Neural cell (in vitro differentiated cells): Measurements from ENCODE around the gene TNFRSF14. TPM values are rescaled to one million over a fixed set of nuclear protein-coding genes. Genes with fewer than 3 reads are reported as not detected.

Experiments
- H2AFZ ChIP-seq: fragments of 200-600, 300-800 bp; sonication (generic), shearing (Covaris generic); 2 replicates; pipeline ENCODE4 v1.6.0; 2014; ENCODE audit warnings: low read depth, mild to moderate bottlenecking, antibody characterized with exemption, low read length, moderate library complexity
- H3F3A ChIP-seq: fragments of 200-600 bp; shearing (Covaris generic); 2 replicates; pipeline ENCODE4 v1.6.1; 2016; ENCODE audit warnings: mild to moderate bottlenecking, moderate library complexity, mixed read lengths, antibody characterized with exemption, low read length; ENCODE audit not compliant: insufficient read depth, poor library complexity, severe bottlenecking
- H3K27ac ChIP-seq: fragments of 200-600, 300-800 bp; sonication (generic), shearing (Covaris generic); 2 replicates; pipeline ENCODE4 v1.5.1; 2014; ENCODE audit warnings: mild to moderate bottlenecking, low read length, moderate library complexity
- H3K27me3 ChIP-seq: fragments of 300-800, 200-600 bp; sonication (generic), shearing (Covaris generic); 2 replicates; pipeline ENCODE4 v1.6.0; 2014; ENCODE audit warnings: mild to moderate bottlenecking, low read depth, low read length, moderate library complexity; ENCODE audit not compliant: insufficient read depth
- H3K36me3 ChIP-seq: fragments of 300-800, 200-600 bp; sonication (generic), shearing (Covaris generic); 2 replicates; pipeline ENCODE4 v1.5.1; 2014; ENCODE audit warnings: mild to moderate bottlenecking, antibody characterized with exemption, low read length, moderate library complexity; ENCODE audit not compliant: insufficient read depth
- H3K4me2 ChIP-seq: fragments of 300-800, 200-600 bp; sonication (generic), shearing (Covaris generic); 2 replicates; pipeline ENCODE4 v1.6.0; 2014; ENCODE audit warnings: mild to moderate bottlenecking, low read length
- H3K4me3 ChIP-seq: fragments of 300-800, 200-600 bp; sonication (generic), shearing (Covaris generic); 2 replicates; pipeline ENCODE4 v1.5.1; 2014; ENCODE audit warnings: mild to moderate bottlenecking, low read length, moderate library complexity
- H3K79me2 ChIP-seq: fragments of 200-600 bp; shearing (Covaris generic); replicated peaks from 2 replicates; pipeline ENCODE4 v1.6.0; 2014; ENCODE audit warnings: mild to moderate bottlenecking, low read length, moderate library complexity; ENCODE audit not compliant: insufficient read depth
- H3K9ac ChIP-seq: fragments of 300-800, 200-600 bp; sonication (generic), shearing (Covaris generic); 2 replicates; pipeline ENCODE4 v1.6.1; 2016; ENCODE audit warnings: mild to moderate bottlenecking, low read length, mixed read lengths
- H3K9me2 ChIP-seq: fragments of 200-600 bp; shearing (Covaris generic); 2 replicates; pipeline ENCODE4 v1.6.1; 2016; ENCODE audit warnings: mild to moderate bottlenecking, low read length, mixed read lengths; ENCODE audit not compliant: insufficient read depth
- H3K9me3 ChIP-seq: fragments of 200-600, 300-800 bp; sonication (generic), shearing (Covaris generic); 2 replicates; pipeline ENCODE4 v1.6.1; 2016; ENCODE audit warnings: mild to moderate bottlenecking, mixed run types, low read length, moderate library complexity, mixed read lengths
- H4K20me1 ChIP-seq: fragments of 200-600 bp; shearing (Covaris generic); 2 replicates; pipeline ENCODE4 v1.6.1; 2016; ENCODE audit warnings: mild to moderate bottlenecking, mixed run types; ENCODE audit not compliant: insufficient read depth
- EP300 ChIP-seq: fragments of 450-650 bp; conservative IDR thresholded peaks from 2 replicates; pipeline ENCODE4 v1.6.1; 2014; ENCODE audit warnings: antibody characterized with exemption, mild to moderate bottlenecking, moderate library complexity; ENCODE audit not compliant: poor library complexity, severe bottlenecking
- EZH2 ChIP-seq: fragments of 200-600, 300-800 bp; shearing (Covaris generic), sonication (generic); IDR thresholded peaks from 2 replicates; pipeline ENCODE4 v1.6.1; 2014; ENCODE audit warnings: antibody characterized with exemption, low read length, borderline replicate concordance, mild to moderate bottlenecking; ENCODE audit not compliant: insufficient read depth, poor library complexity, severe bottlenecking
- MXI1 ChIP-seq: fragments of 450-650 bp; conservative IDR thresholded peaks from 2 replicates; pipeline ENCODE4 v1.6.1; 2014; ENCODE audit warnings: antibody characterized with exemption, mild to moderate bottlenecking; ENCODE audit not compliant: poor library complexity, severe bottlenecking
- POLR2AphosphoS5 ChIP-seq: IDR thresholded peaks from 2 replicates; pipeline ENCODE4 v1.6.1; 2012
- RAD21 ChIP-seq: fragments of 450-650 bp; conservative IDR thresholded peaks from 2 replicates; pipeline ENCODE4 v1.6.1; 2014; ENCODE audit warnings: antibody characterized with exemption, mild to moderate bottlenecking, moderate library complexity
- SMC3 ChIP-seq: fragments of 450-650 bp; conservative IDR thresholded peaks from 2 replicates; pipeline ENCODE4 v1.6.1; 2014; ENCODE audit warnings: antibody characterized with exemption, mild to moderate bottlenecking, moderate library complexity; ENCODE audit not compliant: poor library complexity
- TAF1 ChIP-seq: IDR thresholded peaks from 2 replicates; pipeline ENCODE4 v1.6.1; 2012; ENCODE audit warnings: low read depth
- polyA plus RNA-seq: library from polyadenylated mRNA; depleted of rRNA; stranded (reverse); fragments of >200 nt; gene quantifications from 2 replicates; pipeline ENCODE4 v1.2.3, GENCODE V29; 2014
- TF ChIP-seq, protein P1 (sequence below): fragments of 450-650 bp; IDR thresholded peaks from 2 replicates; pipeline ENCODE4 v1.5.1; 2014; ENCODE audit warnings: antibody characterized with exemption, mild to moderate bottlenecking, moderate library complexity; ENCODE audit not compliant: poor library complexity, severe bottlenecking
- TF ChIP-seq, protein P2 (sequence below): IDR thresholded peaks from 2 replicates; pipeline ENCODE4 v1.6.1; 2012; ENCODE audit warnings: borderline replicate concordance

The TNFRSF14 gene
- polyA plus RNA-seq, 1 donor from 2014 or later = 1.1 TPM

DNA sequence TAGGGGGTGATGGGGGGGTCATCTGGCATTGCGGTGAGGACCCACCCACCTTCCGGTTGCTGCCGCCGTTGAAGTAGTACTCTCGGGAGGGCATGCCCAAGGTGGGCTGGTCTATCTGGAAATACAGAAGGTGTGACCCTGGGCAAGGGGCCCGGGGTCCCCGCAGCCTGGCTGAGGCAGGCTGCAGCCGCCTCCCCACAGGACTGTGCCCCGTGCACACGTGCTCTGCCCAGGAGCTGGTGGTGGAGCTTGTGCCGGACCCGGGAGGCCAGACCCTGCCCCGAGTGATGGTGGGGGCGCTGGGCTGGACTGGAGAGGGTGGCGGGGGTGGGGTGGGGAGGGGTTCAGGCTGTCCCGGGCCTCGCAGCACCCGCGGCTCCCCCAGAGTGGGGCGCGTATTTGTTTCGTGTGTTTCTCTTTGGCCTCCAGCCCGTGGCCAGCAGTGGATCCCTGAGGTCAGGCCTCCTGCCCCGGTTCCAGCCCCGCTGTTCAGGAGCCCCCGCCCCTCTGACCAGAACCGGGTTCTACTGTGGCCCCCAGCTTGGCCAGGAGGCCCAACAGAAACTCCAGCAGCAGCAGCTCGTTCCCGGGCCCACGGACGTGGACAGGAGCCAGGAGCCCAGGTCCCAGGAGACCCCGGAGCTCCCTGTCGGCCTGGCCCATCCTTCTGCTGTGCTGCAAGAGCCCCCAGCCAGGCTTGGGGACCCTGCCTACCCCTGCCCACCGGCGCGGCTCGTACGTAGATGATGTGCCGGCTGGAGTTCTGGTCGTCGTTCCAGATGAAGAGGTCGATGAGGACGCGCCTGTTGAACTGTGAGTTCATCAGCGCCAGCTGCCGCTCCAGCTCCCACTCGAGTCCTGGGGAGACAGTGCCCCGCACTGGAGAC is 49.6 kb downstream of the TNFRSF14 start:
- Histone ChIP-seq H3K9me3 (no peaks in the 10 kb centered on the region), H3K9ac (no peak overlapping the region), H3K79me2 (no peaks in the 10 kb centered on the region), H4K20me1 (no peaks in the 10 kb centered on the region), H3K27ac (no peak overlapping the region), H3K36me3 (no peaks in the 10 kb centered on the region), H3F3A (no peaks in the 10 kb centered on the region), H3K4me2 (no peak overlapping the region), H3K4me3 (no peak overlapping the region), H3K27me3 (no peaks in the 10 kb centered on the region), H2AFZ (no peak overlapping the region), H3K9me2 (no peaks in the 10 kb centered on the region)
- TF ChIP-seq RAD21 (no peak), TAF1 (no peak), EP300 (no peak), EZH2 (no peak), SMC3 (no peak), MXI1 (no peak), POLR2AphosphoS5 (no peak)
- TF ChIP-seq, protein P1, sequence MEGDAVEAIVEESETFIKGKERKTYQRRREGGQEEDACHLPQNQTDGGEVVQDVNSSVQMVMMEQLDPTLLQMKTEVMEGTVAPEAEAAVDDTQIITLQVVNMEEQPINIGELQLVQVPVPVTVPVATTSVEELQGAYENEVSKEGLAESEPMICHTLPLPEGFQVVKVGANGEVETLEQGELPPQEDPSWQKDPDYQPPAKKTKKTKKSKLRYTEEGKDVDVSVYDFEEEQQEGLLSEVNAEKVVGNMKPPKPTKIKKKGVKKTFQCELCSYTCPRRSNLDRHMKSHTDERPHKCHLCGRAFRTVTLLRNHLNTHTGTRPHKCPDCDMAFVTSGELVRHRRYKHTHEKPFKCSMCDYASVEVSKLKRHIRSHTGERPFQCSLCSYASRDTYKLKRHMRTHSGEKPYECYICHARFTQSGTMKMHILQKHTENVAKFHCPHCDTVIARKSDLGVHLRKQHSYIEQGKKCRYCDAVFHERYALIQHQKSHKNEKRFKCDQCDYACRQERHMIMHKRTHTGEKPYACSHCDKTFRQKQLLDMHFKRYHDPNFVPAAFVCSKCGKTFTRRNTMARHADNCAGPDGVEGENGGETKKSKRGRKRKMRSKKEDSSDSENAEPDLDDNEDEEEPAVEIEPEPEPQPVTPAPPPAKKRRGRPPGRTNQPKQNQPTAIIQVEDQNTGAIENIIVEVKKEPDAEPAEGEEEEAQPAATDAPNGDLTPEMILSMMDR = no peak
- TF ChIP-seq, protein P2, sequence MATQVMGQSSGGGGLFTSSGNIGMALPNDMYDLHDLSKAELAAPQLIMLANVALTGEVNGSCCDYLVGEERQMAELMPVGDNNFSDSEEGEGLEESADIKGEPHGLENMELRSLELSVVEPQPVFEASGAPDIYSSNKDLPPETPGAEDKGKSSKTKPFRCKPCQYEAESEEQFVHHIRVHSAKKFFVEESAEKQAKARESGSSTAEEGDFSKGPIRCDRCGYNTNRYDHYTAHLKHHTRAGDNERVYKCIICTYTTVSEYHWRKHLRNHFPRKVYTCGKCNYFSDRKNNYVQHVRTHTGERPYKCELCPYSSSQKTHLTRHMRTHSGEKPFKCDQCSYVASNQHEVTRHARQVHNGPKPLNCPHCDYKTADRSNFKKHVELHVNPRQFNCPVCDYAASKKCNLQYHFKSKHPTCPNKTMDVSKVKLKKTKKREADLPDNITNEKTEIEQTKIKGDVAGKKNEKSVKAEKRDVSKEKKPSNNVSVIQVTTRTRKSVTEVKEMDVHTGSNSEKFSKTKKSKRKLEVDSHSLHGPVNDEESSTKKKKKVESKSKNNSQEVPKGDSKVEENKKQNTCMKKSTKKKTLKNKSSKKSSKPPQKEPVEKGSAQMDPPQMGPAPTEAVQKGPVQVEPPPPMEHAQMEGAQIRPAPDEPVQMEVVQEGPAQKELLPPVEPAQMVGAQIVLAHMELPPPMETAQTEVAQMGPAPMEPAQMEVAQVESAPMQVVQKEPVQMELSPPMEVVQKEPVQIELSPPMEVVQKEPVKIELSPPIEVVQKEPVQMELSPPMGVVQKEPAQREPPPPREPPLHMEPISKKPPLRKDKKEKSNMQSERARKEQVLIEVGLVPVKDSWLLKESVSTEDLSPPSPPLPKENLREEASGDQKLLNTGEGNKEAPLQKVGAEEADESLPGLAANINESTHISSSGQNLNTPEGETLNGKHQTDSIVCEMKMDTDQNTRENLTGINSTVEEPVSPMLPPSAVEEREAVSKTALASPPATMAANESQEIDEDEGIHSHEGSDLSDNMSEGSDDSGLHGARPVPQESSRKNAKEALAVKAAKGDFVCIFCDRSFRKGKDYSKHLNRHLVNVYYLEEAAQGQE = no peak

DNA sequence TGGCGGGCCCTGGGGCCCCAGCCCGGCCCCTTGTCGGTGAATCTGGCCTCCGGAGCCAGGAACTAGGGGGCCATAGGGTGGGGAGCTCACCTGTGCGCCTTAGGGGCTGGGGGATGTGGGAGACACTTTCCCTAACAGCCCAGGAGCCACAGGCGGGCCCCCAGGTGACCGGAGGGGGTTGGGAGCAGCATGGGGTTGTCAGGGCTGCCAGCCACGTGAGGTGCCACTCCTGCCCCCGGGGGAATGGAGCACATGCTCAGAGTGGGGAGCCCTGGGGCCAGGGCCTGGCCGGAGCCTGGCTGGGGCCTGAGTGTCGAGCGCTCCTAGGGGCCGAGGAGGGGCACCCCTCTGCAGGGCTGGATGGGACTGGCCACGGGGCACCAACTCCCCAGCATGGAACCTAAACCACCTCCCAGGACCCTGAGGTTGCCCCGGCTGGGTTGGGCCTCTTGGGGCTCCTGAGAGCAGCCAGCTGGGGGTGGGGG is 50.3 kb downstream of the TNFRSF14 start:
- Histone ChIP-seq H3K9me2 (no peaks in the 10 kb centered on the region), H2AFZ (no peak overlapping the region), H3K4me2 (no peak overlapping the region), H3K79me2 (no peaks in the 10 kb centered on the region), H3K9me3 (no peaks in the 10 kb centered on the region), H3K4me3 (no peak overlapping the region), H4K20me1 (no peaks in the 10 kb centered on the region), H3F3A (no peaks in the 10 kb centered on the region), H3K27ac (no peak overlapping the region), H3K36me3 (no peaks in the 10 kb centered on the region), H3K27me3 (no peaks in the 10 kb centered on the region), H3K9ac (no peak overlapping the region)
- TF ChIP-seq POLR2AphosphoS5 (no peak), SMC3 (no peak), MXI1 (no peak)
- TF ChIP-seq, protein P1 = no peak
